OCI-LY3 (cell line): ENCODE results near the gene BRME1.

ENCODE experiments used
- CTCF ChIP-seq: fragments of 200-600, 300-600 bp; sonication (generic); IDR thresholded peaks from 2 replicates; pipeline ENCODE4 v1.5.1; 2014; ENCODE audit warnings: antibody characterized with exemption, low read length, low read depth
- EZH2phosphoT487 ChIP-seq: fragments of 200-600 bp; shearing (Covaris generic); IDR thresholded peaks from 2 replicates; pipeline ENCODE4 v1.6.1; 2018; ENCODE audit warnings: antibody characterized with exemption, mixed run types, low read depth

- TF ChIP-seq CTCF (no peak), EZH2phosphoT487 (no peak)
Measured at GRCh38 chr19:13934785-13935109, 28.8 kb upstream of the BRME1 start.
